ENCODE measurements around the gene CDKN1C.

GRCh38 chr11:2843551-2843950 lies 42.0 kb downstream of the CDKN1C start:
- TF ChIP-seq EZH2 (IDR thresholded peaks at IDR 0.05; ENCODE audit: borderline replicate concordance, insufficient read depth, low read length, poor library complexity, severe bottlenecking) (no peak), EP300 (conservative IDR thresholded peaks at IDR 0.05; ENCODE audit: poor library complexity, severe bottlenecking) (no peak), RAD21 (conservative IDR thresholded peaks at IDR 0.05) (no peak)
- TF ChIP-seq, protein P1, sequence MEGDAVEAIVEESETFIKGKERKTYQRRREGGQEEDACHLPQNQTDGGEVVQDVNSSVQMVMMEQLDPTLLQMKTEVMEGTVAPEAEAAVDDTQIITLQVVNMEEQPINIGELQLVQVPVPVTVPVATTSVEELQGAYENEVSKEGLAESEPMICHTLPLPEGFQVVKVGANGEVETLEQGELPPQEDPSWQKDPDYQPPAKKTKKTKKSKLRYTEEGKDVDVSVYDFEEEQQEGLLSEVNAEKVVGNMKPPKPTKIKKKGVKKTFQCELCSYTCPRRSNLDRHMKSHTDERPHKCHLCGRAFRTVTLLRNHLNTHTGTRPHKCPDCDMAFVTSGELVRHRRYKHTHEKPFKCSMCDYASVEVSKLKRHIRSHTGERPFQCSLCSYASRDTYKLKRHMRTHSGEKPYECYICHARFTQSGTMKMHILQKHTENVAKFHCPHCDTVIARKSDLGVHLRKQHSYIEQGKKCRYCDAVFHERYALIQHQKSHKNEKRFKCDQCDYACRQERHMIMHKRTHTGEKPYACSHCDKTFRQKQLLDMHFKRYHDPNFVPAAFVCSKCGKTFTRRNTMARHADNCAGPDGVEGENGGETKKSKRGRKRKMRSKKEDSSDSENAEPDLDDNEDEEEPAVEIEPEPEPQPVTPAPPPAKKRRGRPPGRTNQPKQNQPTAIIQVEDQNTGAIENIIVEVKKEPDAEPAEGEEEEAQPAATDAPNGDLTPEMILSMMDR (IDR thresholded peaks at IDR 0.05; ENCODE audit: poor library complexity, severe bottlenecking): no peak

Data from neural cell (in vitro differentiated cells).